ENCODE measurements around the gene WDR83. TPM values are rescaled to one million over a fixed set of nuclear protein-coding genes. Genes with fewer than 3 reads are reported as not detected.

The WDR83 gene
- 10.6 and 14.4 TPM in 2 replicates for total RNA-seq

GRCh38 chr19:12666265-12667048 lies at the start of gene WDR83, which contains the start of gene MAN2B1:
WDR83 (plus strand) TSS chr19:12666807; CDS start chr19:12669791, 2,984 bp downstream.
MAN2B1 (minus strand) TSS chr19:12666742; CDS start chr19:12666701, 41 bp downstream.

GRCh38 chr19:12681074-12681987 lies 14.7 kb downstream of the WDR83 start, which contains the start of gene DHPS:
DHPS (minus strand) TSS chr19:12681880; CDS start chr19:12681766, 114 bp downstream.

GRCh38 chr19:12687496-12688196 lies 21.0 kb downstream of the WDR83 start, which contains the start of gene GNG14:
GNG14 (plus strand) TSS chr19:12687998; CDS start chr19:12688049, 51 bp downstream.

GRCh38 chr19:12696366-12697335 lies 30.0 kb downstream of the WDR83 start, which contains the start of gene FBXW9:
FBXW9 (minus strand) TSS chr19:12696631; CDS start chr19:12696581, 50 bp downstream.

GRCh38 chr19:12723641-12724426 lies 57.2 kb downstream of the WDR83 start, which contains the start of gene TNPO2:
TNPO2 (minus strand) TSS chr19:12723932; CDS start chr19:12720977, 2,955 bp downstream.

Other genes starting within 250 kb of the WDR83 start
- 2.0 and 2.8 TPM in 2 replicates for gene ZNF443, start 225.8 kb upstream of the WDR83 start, total RNA-seq
- 3.5 and 4.1 TPM in 2 replicates for gene ZNF709, start 182.0 kb upstream of the WDR83 start, total RNA-seq
- gene ZNF564, start 115.3 kb upstream of the WDR83 start, total RNA-seq, result 8.3 and 9.3 TPM in 2 replicates
- 11.7 and 12.1 TPM in 2 replicates for gene ZNF490, start 56.0 kb upstream of the WDR83 start, total RNA-seq
- 11.1 and 18.6 TPM in 2 replicates for gene ZNF791, start 55.9 kb upstream of the WDR83 start, total RNA-seq
- 34.5 and 56.2 TPM in 2 replicates for gene MAN2B1, start 65 bp upstream of the WDR83 start, total RNA-seq
- gene DHPS, start 15.1 kb downstream of the WDR83 start, total RNA-seq, result 55.3 and 56.6 TPM in 2 replicates
- gene GNG14, start 21.2 kb downstream of the WDR83 start, total RNA-seq, result not detected in 2 replicates
- gene FBXW9, start 29.8 kb downstream of the WDR83 start, total RNA-seq, result 4.6 and 8.3 TPM in 2 replicates
- 37.8 and 50.0 TPM in 2 replicates for gene TNPO2, start 57.1 kb downstream of the WDR83 start, total RNA-seq
- 124 and 148 TPM in 2 replicates for gene TRIR, start 67.9 kb downstream of the WDR83 start, total RNA-seq
- gene GET3, start 70.7 kb downstream of the WDR83 start, total RNA-seq, result 93.5 and 107 TPM in 2 replicates
- gene BEST2, start 85.0 kb downstream of the WDR83 start, total RNA-seq, result 0.15 TPM in 1 of 2 replicates, not detected in the other
- 24.9 and 28.0 TPM in 2 replicates for gene HOOK2, start 108.7 kb downstream of the WDR83 start, total RNA-seq
- gene JUNB, start 124.7 kb downstream of the WDR83 start, total RNA-seq, result 81.4 and 95.3 TPM in 2 replicates
- gene PRDX2, start 135.0 kb downstream of the WDR83 start, total RNA-seq, result 166 and 183 TPM in 2 replicates
- gene THSD8, start 135.3 kb downstream of the WDR83 start, total RNA-seq, result 0.99 TPM in 1 of 2 replicates, not detected in the other
- 7.6 and 60.4 TPM in 2 replicates for gene RNASEH2A, start 139.8 kb downstream of the WDR83 start, total RNA-seq
- not detected in 2 replicates for gene RTBDN, start 167.8 kb downstream of the WDR83 start, total RNA-seq
- 0.15 and 3.3 TPM in 2 replicates for gene MAST1, start 171.7 kb downstream of the WDR83 start, total RNA-seq
- gene DNASE2, start 214.6 kb downstream of the WDR83 start, total RNA-seq, result 22.8 and 30.9 TPM in 2 replicates
- gene KLF1, start 220.4 kb downstream of the WDR83 start, total RNA-seq, result 0.17 TPM in 1 of 2 replicates, not detected in the other
- gene GCDH, start 224.4 kb downstream of the WDR83 start, total RNA-seq, result 28.3 and 55.3 TPM in 2 replicates

All from smooth muscle cell of trachea (primary cell).